Nephron progenitor cell (in vitro differentiated cells): ENCODE data around the gene FRS3.

ENCODE experiments used
- DNase-seq: peaks from one replicate; pipeline ENCODE4 v3.0.0; 2021
- H3K27ac Mint-ChIP-seq: 2 replicates; pipeline ENCODE4 v1.8.0; 2021; ENCODE audit warnings: mild to moderate bottlenecking, moderate library complexity, mixed read lengths
- H3K27me3 Mint-ChIP-seq: 2 replicates; pipeline ENCODE4 v1.8.0; 2021; ENCODE audit warnings: mild to moderate bottlenecking, low read depth, mixed read lengths; ENCODE audit not compliant: poor library complexity
- H3K36me3 Mint-ChIP-seq: 2 replicates; pipeline ENCODE4 v1.8.0; 2021; ENCODE audit warnings: low read depth, mixed read lengths
- H3K4me1 Mint-ChIP-seq: 2 replicates; pipeline ENCODE4 v1.8.0; 2021; ENCODE audit warnings: mixed read lengths
- H3K4me3 Mint-ChIP-seq: 2 replicates; pipeline ENCODE4 v1.8.0; 2021; ENCODE audit warnings: mild to moderate bottlenecking, moderate library complexity, mixed read lengths
- H3K9me3 Mint-ChIP-seq: 2 replicates; pipeline ENCODE4 v1.8.0; 2021; ENCODE audit warnings: mild to moderate bottlenecking, moderate library complexity, mixed read lengths
- CTCF ChIP-seq: fragments of 200-600 bp; sonication (generic); IDR thresholded peaks from 2 replicates; pipeline ENCODE4 v1.5.0; 2021; ENCODE audit warnings: antibody characterized with exemption

Gene FRS3

GRCh38 chr6:41755895-41756294 lies 23.8 kb downstream of the FRS3 start:
- DNase-seq, result no peak
- Mint-ChIP-seq H3K4me1 (peaks cover 9% of the 10 kb centered on the region), H3K27me3 (peaks cover 10% of the 10 kb centered on the region), H3K36me3 (no peaks in the 10 kb centered on the region), H3K4me3 (no peak overlapping the region), H3K27ac (no peak overlapping the region), H3K9me3 (no peaks in the 10 kb centered on the region)
- TF ChIP-seq CTCF, result no peak

- Mint-ChIP-seq H3K27ac (no peak overlapping the region), H3K9me3 (no peaks in the 10 kb centered on the region), H3K4me3 (no peak overlapping the region), H3K4me1 (no peaks in the 10 kb centered on the region), H3K27me3 (peaks cover 24% of the 10 kb centered on the region), H3K36me3 (no peaks in the 10 kb centered on the region)
- no peak for TF ChIP-seq CTCF
- DNase-seq, result no peak
Measured at GRCh38 chr6:41750374-41750773, 29.3 kb downstream of the FRS3 start.

GRCh38 chr6:41748542-41748941 lies 31.2 kb downstream of the FRS3 start:
- Mint-ChIP-seq H3K9me3 (no peaks in the 10 kb centered on the region), H3K4me3 (no peak overlapping the region), H3K27ac (no peak overlapping the region), H3K36me3 (no peaks in the 10 kb centered on the region), H3K27me3 (peaks cover 21% of the 10 kb centered on the region), H3K4me1 (peaks cover 12% of the 10 kb centered on the region)
- no peak for TF ChIP-seq CTCF
- no peak for DNase-seq

DNA sequence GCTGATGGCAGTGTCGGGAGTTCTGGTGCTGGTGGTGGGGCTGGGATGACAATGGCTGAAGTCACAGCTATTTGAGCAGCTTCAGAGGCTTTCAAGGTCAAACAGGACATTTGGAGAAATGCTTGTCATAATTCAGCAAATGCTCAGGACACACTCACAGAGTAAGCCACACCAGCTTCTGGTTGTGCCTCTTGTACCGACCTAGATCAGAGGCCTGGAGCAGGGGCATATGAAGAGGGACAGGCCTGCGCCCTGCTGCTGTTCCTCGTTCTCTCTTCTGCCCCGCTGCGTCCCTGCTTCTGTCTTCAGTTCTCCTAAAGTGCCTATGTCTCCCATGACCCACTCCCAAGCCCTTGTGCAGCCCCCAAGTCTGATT lies 31.6 kb downstream of the FRS3 start:
- H3K27ac Mint-ChIP-seq, result no peak overlapping the region

DNA sequence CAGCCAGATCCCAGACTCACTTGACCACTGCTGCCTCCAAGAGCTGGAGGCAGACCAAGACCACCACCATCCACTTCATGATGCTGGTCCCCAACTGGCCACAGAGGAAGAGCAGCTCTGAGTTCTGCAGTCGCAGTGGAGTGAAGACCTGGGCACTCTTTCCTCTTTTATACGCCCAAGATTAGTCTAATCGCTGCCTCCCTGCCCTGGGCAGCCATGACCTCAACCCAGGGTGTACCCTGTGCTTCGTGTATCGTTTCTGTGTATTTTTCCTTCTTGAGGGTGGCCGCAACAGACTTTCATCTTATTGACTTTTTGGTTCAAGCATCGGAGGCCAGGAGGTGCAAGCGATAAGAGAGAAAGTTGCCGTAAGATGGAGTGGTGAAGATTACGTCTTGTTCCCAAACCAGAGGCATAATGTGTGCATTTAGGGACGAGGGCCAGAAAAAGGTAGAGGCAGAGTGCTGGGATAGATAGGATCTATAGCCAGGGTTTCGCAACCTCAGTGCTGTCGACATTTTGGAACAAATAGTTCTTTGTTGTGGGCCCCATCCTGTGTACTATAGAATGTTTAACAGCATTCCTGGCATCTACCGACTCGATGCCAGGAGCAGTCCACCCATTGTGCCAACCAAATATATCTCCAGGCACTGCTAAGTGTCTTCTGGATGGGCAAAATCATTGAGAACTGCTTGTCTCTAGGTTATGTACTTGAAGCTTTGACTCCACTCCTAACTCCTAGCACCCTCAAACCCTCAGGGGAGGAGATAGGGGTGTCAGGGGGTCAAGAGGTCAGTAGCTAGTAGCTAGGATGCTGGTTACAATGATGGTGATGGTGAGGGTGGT lies 32.2 kb downstream of the FRS3 start, which contains the start of gene PGC:
Gene PGC, minus strand, starts transcription at position 142 of the 846 bp plus-strand sequence. Its CDS starts 63 bp downstream, at position 79.
- H3K27me3 Mint-ChIP-seq, result peaks cover 21% of the 10 kb centered on the region
- no peak within 1 kb of the TSS for H3K27ac Mint-ChIP-seq
- TF ChIP-seq CTCF, result no peak
- H3K36me3 Mint-ChIP-seq, result no peaks in the 10 kb centered on the region
- no peaks in the 10 kb centered on the region for H3K9me3 Mint-ChIP-seq
- H3K4me3 Mint-ChIP-seq, result no peak within 1 kb of the TSS
- DNase-seq, result no peak
- peaks cover 12% of the 10 kb centered on the region for H3K4me1 Mint-ChIP-seq

More for the DNA sequence above, 31.6 kb downstream of the FRS3 start:
- H3K4me1 Mint-ChIP-seq, result peaks cover 12% of the 10 kb centered on the region
- no peak overlapping the region for H3K4me3 Mint-ChIP-seq
- no peaks in the 10 kb centered on the region for H3K36me3 Mint-ChIP-seq
- peaks cover 21% of the 10 kb centered on the region for H3K27me3 Mint-ChIP-seq
- no peak for TF ChIP-seq CTCF
- no peak for DNase-seq
- no peaks in the 10 kb centered on the region for H3K9me3 Mint-ChIP-seq

DNA sequence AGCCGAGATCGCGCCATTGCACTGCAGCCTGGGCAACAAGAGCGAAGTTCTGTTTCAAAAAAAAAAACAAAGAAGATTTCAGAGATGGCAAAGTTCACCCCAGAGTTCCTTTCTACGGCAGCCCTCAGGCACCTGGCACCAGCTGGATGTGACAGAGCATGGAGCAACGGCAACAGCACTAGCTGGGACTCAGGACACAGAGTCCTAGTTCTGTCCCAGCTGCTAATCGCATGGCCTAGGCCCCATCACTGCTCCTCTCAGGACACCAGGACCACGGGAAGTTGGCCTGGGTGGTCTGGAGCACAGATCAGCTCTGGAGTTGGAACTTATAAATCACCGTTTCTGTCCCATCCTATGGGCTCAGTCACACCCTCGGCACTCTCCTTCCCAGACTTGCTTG lies 33.6 kb downstream of the FRS3 start:
- Mint-ChIP-seq H3K4me3 (no peak overlapping the region), H3K4me1 (peaks cover 12% of the 10 kb centered on the region), H3K27ac (no peak overlapping the region), H3K27me3 (peaks cover 26% of the 10 kb centered on the region), H3K9me3 (no peaks in the 10 kb centered on the region), H3K36me3 (no peaks in the 10 kb centered on the region)
- TF ChIP-seq CTCF, result no peak
- no peak for DNase-seq
